NCI-H146 treated with DMSO at 0.1 percent for 48 hours (cell line): ENCODE data around the gene RAB6B.

Experiments
- DNase-seq: peaks from one replicate; lab custom pipeline; 2025; ENCODE audit not compliant: unreplicated experiment; lab: John Stamatoyannopoulos, UW

The RAB6B gene

GRCh38 chr3:133881939-133882825 is 13.5 kb downstream of the RAB6B start:
- DNase-seq: no peak

- no peak for DNase-seq
Measured at GRCh38 chr3:133881492-133881891, 14.2 kb downstream of the RAB6B start.

- DNase-seq: no peak
Measured at GRCh38 chr3:133880886-133881455, 14.7 kb downstream of the RAB6B start.

- no peak for DNase-seq
Measured at GRCh38 chr3:133880287-133880686, 15.4 kb downstream of the RAB6B start.

GRCh38 chr3:133878518-133878917 is 17.2 kb downstream of the RAB6B start:
- no peak for DNase-seq

- DNase-seq: no peak
Measured at GRCh38 chr3:133877221-133877620, 18.5 kb downstream of the RAB6B start.

GRCh38 chr3:133874761-133875438 is 20.8 kb downstream of the RAB6B start:
- DNase-seq: no peak

GRCh38 chr3:133874344-133874743 is 21.3 kb downstream of the RAB6B start:
- no peak for DNase-seq

- no peak for DNase-seq
Measured at GRCh38 chr3:133872781-133873180, 22.9 kb downstream of the RAB6B start.

GRCh38 chr3:133872161-133872560 is 23.5 kb downstream of the RAB6B start:
- DNase-seq: no peak

- DNase-seq: no peak
Measured at GRCh38 chr3:133871368-133872090, 24.2 kb downstream of the RAB6B start.

GRCh38 chr3:133870822-133871221 is 24.9 kb downstream of the RAB6B start:
- no peak for DNase-seq

GRCh38 chr3:133869586-133869985 is 26.1 kb downstream of the RAB6B start:
- DNase-seq: no peak

- DNase-seq: no peak
Measured at GRCh38 chr3:133868758-133869475, 26.8 kb downstream of the RAB6B start.

- DNase-seq: no peak
Measured at GRCh38 chr3:133868186-133868585, 27.5 kb downstream of the RAB6B start.

GRCh38 chr3:133866141-133866540 is 29.5 kb downstream of the RAB6B start:
- no peak for DNase-seq

GRCh38 chr3:133865136-133865855 is 30.4 kb downstream of the RAB6B start:
- DNase-seq: no peak

GRCh38 chr3:133864616-133865015 is 31.1 kb downstream of the RAB6B start:
- no peak for DNase-seq

GRCh38 chr3:133863911-133864310 is 31.8 kb downstream of the RAB6B start:
- DNase-seq: no peak

- DNase-seq: no peak
Measured at GRCh38 chr3:133862161-133862560, 33.5 kb downstream of the RAB6B start.
